ENCODE results near the gene MYRFL. TPM values are rescaled to one million over a fixed set of nuclear protein-coding genes. Genes with fewer than 3 reads are reported as not detected.

Gene MYRFL
- total RNA-seq, 1 experiment from 2014 or later = 0.57 TPM

GRCh38 chr12:69881771-69882170, 56.7 kb downstream of the MYRFL start:
- H3K4me1 ChIP-seq (ENCODE audit: insufficient read depth, low read length) = no peaks in the 10 kb centered on the region
- no peak overlapping the region for H4K5ac ChIP-seq (ENCODE audit: insufficient read length, low read depth, low read length)
- H3K14ac ChIP-seq (ENCODE audit: insufficient read depth, low read length) = no peak overlapping the region
- no peak overlapping the region for H3K4me3 Mint-ChIP-seq
- no peaks in the 10 kb centered on the region for H3K23me2 ChIP-seq (ENCODE audit: insufficient read length, low read depth, low read length, poor library complexity, severe bottlenecking)
- H2AK5ac ChIP-seq (ENCODE audit: insufficient read length, low read length) = no peak overlapping the region
- H3K27me3 Mint-ChIP-seq (ENCODE audit: low read depth) = no peaks in the 10 kb centered on the region; the same call in 1 of the 2 replicates
- H4K8ac ChIP-seq (replicated peaks; ENCODE audit: insufficient read length, low read depth, low read length) = no peak overlapping the region
- no peak for DNase-seq
- no peaks in the 10 kb centered on the region for H3K79me2 ChIP-seq (ENCODE audit: insufficient read depth, low read length)
- H3K27me3 ChIP-seq (ENCODE audit: insufficient read depth, low read length) = no peaks in the 10 kb centered on the region
- H3K23ac ChIP-seq (ENCODE audit: insufficient read length, low read depth, low read length) = no peak overlapping the region
- H2BK120ac ChIP-seq (ENCODE audit: low read depth, low read length, poor library complexity, severe bottlenecking) = no peak overlapping the region
- no peaks in the 10 kb centered on the region for H3K9me3 ChIP-seq (ENCODE audit: control insufficient read depth, low read depth, low read length)
- no CpG with 5 or more reads among the region's 3 CpGs for WGBS (ENCODE audit: extremely low coverage, insufficient read length, low lambda C conversion rate)
- H3K18ac ChIP-seq (ENCODE audit: insufficient read length, low read depth, low read length) = no peak overlapping the region
- H3K27ac ChIP-seq (ENCODE audit: insufficient read length, low read depth, low read length) = no peak overlapping the region
- H2BK20ac ChIP-seq (ENCODE audit: low read depth, low read length, poor library complexity, severe bottlenecking) = no peak overlapping the region
- no peak overlapping the region for H3T11ph ChIP-seq (ENCODE audit: low read length)
- H4K20me1 ChIP-seq (ENCODE audit: control insufficient read depth, insufficient read depth, insufficient read length) = no peaks in the 10 kb centered on the region
- H2BK5ac ChIP-seq (ENCODE audit: insufficient read length, low read length) = no peak overlapping the region
- TF ChIP-seq CTCF (conservative IDR thresholded peaks at IDR 0.05) = no peak
- H3K36me3 Mint-ChIP-seq (ENCODE audit: insufficient read depth in 1 of 3, low read depth in 3 of 3) = no peaks in the 10 kb centered on the region
- H2AFZ ChIP-seq (ENCODE audit: low read length) = no peak overlapping the region
- H3K9me3 Mint-ChIP-seq = no peaks in the 10 kb centered on the region
- H3K4me2 ChIP-seq (ENCODE audit: insufficient read depth, insufficient read length, low read length) = no peak overlapping the region
- no peak overlapping the region for H3K9ac ChIP-seq (ENCODE audit: extremely low read depth, insufficient read length, low read length)
- no peaks in the 10 kb centered on the region for H3K79me1 ChIP-seq (ENCODE audit: insufficient read depth, low read depth, low read length, poor library complexity, severe bottlenecking)
- no peak overlapping the region for H2BK12ac ChIP-seq (ENCODE audit: insufficient read length, low read depth, low read length)
- no peak overlapping the region for H2BK15ac ChIP-seq (ENCODE audit: low read depth, low read length)
- H4K91ac ChIP-seq (ENCODE audit: insufficient read length, low read depth, low read length) = no peak overlapping the region
- peaks cover 7 to 19% of the 10 kb centered on the region in 2 experiments for H3K4me1 Mint-ChIP-seq
- H3K56ac ChIP-seq (ENCODE audit: insufficient read length, low read depth, low read length) = no peak overlapping the region
- no peak overlapping the region for H3K4ac ChIP-seq (ENCODE audit: low read depth, low read length)
- H3K27ac Mint-ChIP-seq = no peak overlapping the region
